GM12878 (cell line): Measurements from ENCODE around the gene TSPEAR. TPM values are rescaled to one million over a fixed set of nuclear protein-coding genes. Genes with fewer than 3 reads are reported as not detected.

Source experiments
- ATAC-seq: fragments of 200-7000 bp; cut with Tn5 transposase; 3 replicates; pipeline ENCODE4 v1.9.1; 2020; ENCODE audit warnings: mild to moderate bottlenecking, moderate library complexity
- BruUV-seq: library from RNA; stranded (reverse); fragments of 400-500 nt; replicated peaks from 2 replicates; lab custom pipeline; 2021; lab: Mats Ljungman, UMichigan
- CTCF ChIA-PET: fragments of 300-600 bp; sonication (Branson Sonifier 250); formaldehyde crosslinking; extraction: SDS; loops from one replicate; lab custom pipeline; 2021; ENCODE audit warnings: inconsistent platforms; lab: Yijun Ruan, JAX
- POLR2A ChIA-PET: fragments of 350-600 bp; formaldehyde crosslinking; extraction: SDS; loops from one replicate; lab custom pipeline; 2021; ENCODE audit warnings: inconsistent platforms; lab: Charles Lee
- RAD21 ChIA-PET: fragments of 300-600 bp; sonication (Branson Sonifier 250); formaldehyde crosslinking; loops from one replicate; lab custom pipeline; 2023; ENCODE audit warnings: antibody characterized with exemption; ENCODE audit not compliant: unreplicated experiment; lab: Charles Lee
- SMC1A ChIA-PET: fragments of 300-600 bp; sonication (Branson Sonifier 250); formaldehyde crosslinking; loops from one replicate; lab custom pipeline; 2023; ENCODE audit not compliant: unreplicated experiment, uncharacterized antibody; lab: Charles Lee
- DNase-seq: peaks from one replicate; pipeline ENCODE4 v3.0.0-alpha.2; 2011; ENCODE audit warnings: low read depth, low spot score
- FAIRE-seq: peaks from 3 replicates; lab custom pipeline; 2011; peaks lifted over from hg19 to GRCh38; lab: Jason Lieb, UNC
- H2AFZ ChIP-seq: 2 replicates; pipeline ENCODE4 v1.6.0; 2011; ENCODE audit warnings: low read depth, low read length, control low read depth; ENCODE audit not compliant: control insufficient read depth
- H3K27ac ChIP-seq: 2 replicates; pipeline ENCODE4 v1.5.1; 2011; ENCODE audit warnings: control low read depth; ENCODE audit not compliant: control insufficient read depth, insufficient read depth
- H3K27me3 ChIP-seq, 2 experiments: replicated peaks in 1 of 2; 2 replicates each; pipeline versions ENCODE4 v1.6.0 to v1.6.1; 2011; ENCODE audit warnings: low read length in 1 of 2; ENCODE audit not compliant: control insufficient read depth in 2 of 2, insufficient read depth in 2 of 2
- H3K36me3 ChIP-seq, 2 experiments: 2 replicates each; pipeline ENCODE4 v1.5.1; 2011; ENCODE audit warnings: low read length in 1 of 2; ENCODE audit not compliant: control insufficient read depth in 2 of 2, insufficient read depth in 2 of 2
- H3K4me1 ChIP-seq: 2 replicates; pipeline ENCODE4 v1.6.1; 2011; ENCODE audit warnings: mild to moderate bottlenecking, low read length, moderate library complexity, mixed read lengths; ENCODE audit not compliant: control insufficient read depth, insufficient read depth
- H3K4me2 ChIP-seq: 2 replicates; pipeline ENCODE4 v1.6.0; 2011; ENCODE audit warnings: control low read depth; ENCODE audit not compliant: control insufficient read depth, insufficient read depth
- H3K4me3 ChIP-seq: fragments of 200-600 bp; sonication (generic); 2 replicates; pipeline ENCODE4 v1.5.1; 2016
- H3K79me2 ChIP-seq: 2 replicates; pipeline ENCODE4 v1.6.0; 2011; ENCODE audit warnings: low read length; ENCODE audit not compliant: control insufficient read depth, insufficient read depth
- H3K9ac ChIP-seq: 2 replicates; pipeline ENCODE4 v1.8.0; 2011; ENCODE audit warnings: low read length, control low read depth, mixed read lengths; ENCODE audit not compliant: control insufficient read depth, insufficient read depth
- H3K9me3 ChIP-seq: replicated peaks from 3 replicates; pipeline ENCODE4 v1.5.1; 2011; ENCODE audit warnings: mild to moderate bottlenecking, low read length; ENCODE audit not compliant: control insufficient read depth, insufficient read depth
- H4K20me1 ChIP-seq: 2 replicates; pipeline ENCODE4 v1.6.0; 2011; ENCODE audit not compliant: control insufficient read depth, insufficient read depth
- BCL11A ChIP-seq: IDR thresholded peaks from 2 replicates; pipeline ENCODE4 v1.6.1; 2011; ENCODE audit warnings: low read depth, low read length
- CEBPB ChIP-seq, 2 experiments: fragments of 150-350 bp in 1 of 2; IDR thresholded peaks; 2 replicates each; pipeline ENCODE4 v1.6.1; 2012 to 2014; ENCODE audit warnings: low read depth in 2 of 2, low read length in 2 of 2, borderline replicate concordance in 1 of 2, inconsistent platforms in 1 of 2
- HDAC6 ChIP-seq: fragments of 200-600 bp; sonication (generic); IDR thresholded peaks from one replicate; pipeline ENCODE4 v1.8.0; 2017; ENCODE audit warnings: antibody characterized with exemption; ENCODE audit not compliant: unreplicated experiment
- IRF4 ChIP-seq: IDR thresholded peaks from 2 replicates; pipeline ENCODE4 v1.6.1; 2011; ENCODE audit warnings: low read depth, low read length
- MTA3 ChIP-seq: IDR thresholded peaks from 2 replicates; pipeline ENCODE4 v1.6.1; 2012; ENCODE audit warnings: low read length, inconsistent platforms, borderline replicate concordance
- NFYA ChIP-seq: IDR thresholded peaks from 2 replicates; pipeline ENCODE4 v1.6.1; 2011; ENCODE audit warnings: low read depth, mild to moderate bottlenecking, low read length, improper control_type of control experiment, borderline replicate concordance
- NFYB ChIP-seq: IDR thresholded peaks from 2 replicates; pipeline ENCODE4 v1.6.1; 2011; ENCODE audit warnings: low read depth, mild to moderate bottlenecking, low read length, improper control_type of control experiment, moderate library complexity; ENCODE audit not compliant: insufficient read depth
- NRF1 ChIP-seq: conservative IDR thresholded peaks from 2 replicates; pipeline ENCODE4 v1.6.1; 2011; ENCODE audit warnings: mild to moderate bottlenecking, low read depth, low read length, improper control_type of control experiment
- POLR2AphosphoS2 ChIP-seq: IDR thresholded peaks from 2 replicates; pipeline ENCODE4 v1.6.1; 2011; ENCODE audit warnings: low read depth, mild to moderate bottlenecking, low read length, improper control_type of control experiment, moderate library complexity
- RAD51 ChIP-seq: fragments of 450-650 bp; IDR thresholded peaks from 2 replicates; pipeline ENCODE4 v1.6.1; 2016; ENCODE audit warnings: moderate library complexity, mild to moderate bottlenecking, inconsistent platforms
- RCOR1 ChIP-seq: conservative IDR thresholded peaks from 2 replicates; pipeline ENCODE4 v1.6.1; 2012; ENCODE audit warnings: low read depth, low read length, improper control_type of control experiment
- SP1 ChIP-seq: IDR thresholded peaks from one replicate; pipeline ENCODE4 v1.6.1; 2011; ENCODE audit warnings: low read depth, low read length
- SREBF1 ChIP-seq: IDR thresholded peaks from 2 replicates; pipeline ENCODE4 v1.6.1; 2012; ENCODE audit warnings: mild to moderate bottlenecking, low read length
- SREBF2 ChIP-seq: IDR thresholded peaks from 2 replicates; pipeline ENCODE4 v1.6.1; 2012; ENCODE audit warnings: mild to moderate bottlenecking, low read length
- SUPT20H ChIP-seq: IDR thresholded peaks from 2 replicates; pipeline ENCODE4 v1.6.1; 2011; ENCODE audit warnings: low read depth, mild to moderate bottlenecking, low read length, moderate library complexity, borderline replicate concordance; ENCODE audit not compliant: control insufficient read depth
- ZNF384 ChIP-seq: IDR thresholded peaks from 2 replicates; pipeline ENCODE4 v1.6.1; 2012; ENCODE audit warnings: low read depth, mild to moderate bottlenecking, low read length, improper control_type of control experiment, borderline replicate concordance
- WGBS: methylation state at CpG from one replicate; pipeline ENCODE4 v1.1.6; 2016; ENCODE audit warnings: low lambda C conversion rate; ENCODE audit not compliant: insufficient replicate concordance, insufficient coverage; ENCODE audit errors: missing lambda C conversion rate; 5-methylcytosine and 5-hydroxymethylcytosine counted together
- in situ Hi-C: fragments of 300-500 bp; cut with MboI; formaldehyde crosslinking; loops from 9 replicates; pipeline ENCODE4 v1.14.3; 2018; ENCODE audit warnings: mixed read lengths
- intact Hi-C: fragments of 100-400 bp; cut with micrococcal nuclease; formaldehyde crosslinking; loops from one replicate; pipeline ENCODE4 v1.14.2; 2022; ENCODE audit not compliant: unreplicated experiment
- polyA plus RNA-seq, 11 experiments: library from polyadenylated mRNA; depleted of rRNA in 4 of 11; unstranded in 6 of 11; stranded (reverse) in 5 of 11; fragments of >200 nt; fragmentation: Nextera tagmentation in 4 of 11; fragmentation: Illumina TruSeq in 1 of 11; extraction: Ambion mirVana in 4 of 11; extraction: Trizol in 1 of 11; gene quantifications; 1 replicate in 1 of 11; 2 replicates in 10 of 11; pipeline versions ENCODE4 v1.2.1 to v1.2.3, GENCODE V29; 2011 to 2016; ENCODE audit warnings: inconsistent platforms in 2 of 11, missing spikeins in 2 of 11, low read depth in 1 of 11
- total RNA-seq, 4 experiments: library from RNA; depleted of rRNA in 3 of 4; stranded (reverse); fragments of >200 nt in 3 of 4; fragmentation: Illumina TruSeq in 1 of 4; extraction: Trizol in 1 of 4; gene quantifications; 2 replicates each; pipeline versions ENCODE4 v1.2.1 to v1.2.3, GENCODE V29; 2013 to 2021
- TF ChIP-seq, protein P1 (sequence below): IDR thresholded peaks from 2 replicates; pipeline ENCODE4 v1.6.1; 2011; ENCODE audit warnings: borderline replicate concordance, low read depth, mild to moderate bottlenecking, moderate library complexity, low read length; ENCODE audit not compliant: insufficient read depth, poor library complexity, severe bottlenecking
- TF ChIP-seq, protein P2 (sequence below): fragments of 450-650 bp; IDR thresholded peaks from 2 replicates; pipeline ENCODE4 v1.6.1; 2017; ENCODE audit warnings: mild to moderate bottlenecking, moderate library complexity

The TSPEAR gene
- total and polyA plus RNA-seq, 10 of the 15 experiments (the other 5 are each of a cell fraction or from before 2014, with no cell fraction given) = not detected

DNA sequence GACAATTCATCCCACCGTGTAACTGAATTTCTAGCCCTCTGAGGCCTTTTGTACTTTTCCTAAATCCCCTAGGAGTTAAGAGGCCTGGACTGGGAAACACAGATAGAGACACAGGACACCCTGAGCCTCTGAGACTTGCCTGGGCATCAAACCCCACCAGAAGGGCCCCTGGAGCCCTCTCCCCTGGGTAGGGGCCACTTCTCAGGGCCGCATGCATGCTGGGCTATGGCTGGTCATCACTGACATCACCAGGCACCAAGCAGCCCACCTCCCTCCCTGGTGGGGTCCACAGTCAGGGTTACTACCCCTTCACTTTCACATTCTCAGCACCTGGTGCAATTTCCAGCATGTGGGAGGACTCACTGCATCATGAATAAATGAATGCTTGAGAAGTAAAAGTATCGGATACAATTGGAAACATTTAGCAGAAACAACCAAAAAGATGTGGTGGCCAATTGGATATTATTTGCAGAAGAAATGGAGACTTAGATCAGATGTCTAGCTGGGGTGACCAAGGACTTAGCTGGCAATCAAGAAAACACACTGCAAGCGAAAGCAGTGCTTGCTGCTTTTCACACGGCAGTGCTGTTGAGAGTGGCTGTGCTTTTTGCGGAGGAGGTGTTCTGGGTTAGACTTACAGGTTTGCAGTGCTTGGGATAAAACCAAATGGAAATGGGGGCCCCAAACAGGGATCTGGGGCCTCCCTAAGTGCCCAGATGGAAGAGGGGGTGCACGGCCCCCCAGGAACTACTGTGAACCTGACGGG is 111.9 kb downstream of the TSPEAR start:
- 63% methylated on average over 8 of the region's 8 CpGs for WGBS
- no peaks in the 10 kb centered on the region for H3K79me2 ChIP-seq
- SMC1A ChIA-PET = no interaction called here
- no peaks in the 10 kb centered on the region for H3K36me3 ChIP-seq
- in situ Hi-C loops (no loop called here), intact Hi-C loops (no loop called here)
- no peak overlapping the region for H3K27ac ChIP-seq
- no TSS peak for BruUV-seq
- RAD21 ChIA-PET = no interaction called here
- CTCF ChIA-PET = no interaction called here
- no peak overlapping the region for H2AFZ ChIP-seq
- no peak overlapping the region for H3K9ac ChIP-seq
- no peak overlapping the region for H3K4me2 ChIP-seq
- DNase-seq (no peak), FAIRE-seq (no peak), ATAC-seq (no peak)
- no peaks in the 10 kb centered on the region for H4K20me1 ChIP-seq
- POLR2A ChIA-PET = no interaction called here
- no peaks in the 10 kb centered on the region for H3K4me1 ChIP-seq
- H3K4me3 ChIP-seq = no peak overlapping the region
- TF ChIP-seq SUPT20H (no peak), SP1 (no peak), SREBF2 (no peak), MTA3 (no peak), NRF1 (no peak), ZNF384 (no peak), RAD51 (no peak), RCOR1 (no peak), SREBF1 (no peak), BCL11A (no peak), NFYA (no peak), POLR2AphosphoS2 (no peak), HDAC6 (no peak), IRF4 (no peak), NFYB (no peak), CEBPB (IDR thresholded peaks at IDR 0.05; ENCODE audit: borderline replicate concordance in 1 of 2, low read depth in 2 of 2, low read length in 2 of 2) (no peak)
- TF ChIP-seq, protein P1, sequence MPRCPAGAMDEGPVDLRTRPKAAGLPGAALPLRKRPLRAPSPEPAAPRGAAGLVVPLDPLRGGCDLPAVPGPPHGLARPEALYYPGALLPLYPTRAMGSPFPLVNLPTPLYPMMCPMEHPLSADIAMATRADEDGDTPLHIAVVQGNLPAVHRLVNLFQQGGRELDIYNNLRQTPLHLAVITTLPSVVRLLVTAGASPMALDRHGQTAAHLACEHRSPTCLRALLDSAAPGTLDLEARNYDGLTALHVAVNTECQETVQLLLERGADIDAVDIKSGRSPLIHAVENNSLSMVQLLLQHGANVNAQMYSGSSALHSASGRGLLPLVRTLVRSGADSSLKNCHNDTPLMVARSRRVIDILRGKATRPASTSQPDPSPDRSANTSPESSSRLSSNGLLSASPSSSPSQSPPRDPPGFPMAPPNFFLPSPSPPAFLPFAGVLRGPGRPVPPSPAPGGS = no peak
- TF ChIP-seq, protein P2, sequence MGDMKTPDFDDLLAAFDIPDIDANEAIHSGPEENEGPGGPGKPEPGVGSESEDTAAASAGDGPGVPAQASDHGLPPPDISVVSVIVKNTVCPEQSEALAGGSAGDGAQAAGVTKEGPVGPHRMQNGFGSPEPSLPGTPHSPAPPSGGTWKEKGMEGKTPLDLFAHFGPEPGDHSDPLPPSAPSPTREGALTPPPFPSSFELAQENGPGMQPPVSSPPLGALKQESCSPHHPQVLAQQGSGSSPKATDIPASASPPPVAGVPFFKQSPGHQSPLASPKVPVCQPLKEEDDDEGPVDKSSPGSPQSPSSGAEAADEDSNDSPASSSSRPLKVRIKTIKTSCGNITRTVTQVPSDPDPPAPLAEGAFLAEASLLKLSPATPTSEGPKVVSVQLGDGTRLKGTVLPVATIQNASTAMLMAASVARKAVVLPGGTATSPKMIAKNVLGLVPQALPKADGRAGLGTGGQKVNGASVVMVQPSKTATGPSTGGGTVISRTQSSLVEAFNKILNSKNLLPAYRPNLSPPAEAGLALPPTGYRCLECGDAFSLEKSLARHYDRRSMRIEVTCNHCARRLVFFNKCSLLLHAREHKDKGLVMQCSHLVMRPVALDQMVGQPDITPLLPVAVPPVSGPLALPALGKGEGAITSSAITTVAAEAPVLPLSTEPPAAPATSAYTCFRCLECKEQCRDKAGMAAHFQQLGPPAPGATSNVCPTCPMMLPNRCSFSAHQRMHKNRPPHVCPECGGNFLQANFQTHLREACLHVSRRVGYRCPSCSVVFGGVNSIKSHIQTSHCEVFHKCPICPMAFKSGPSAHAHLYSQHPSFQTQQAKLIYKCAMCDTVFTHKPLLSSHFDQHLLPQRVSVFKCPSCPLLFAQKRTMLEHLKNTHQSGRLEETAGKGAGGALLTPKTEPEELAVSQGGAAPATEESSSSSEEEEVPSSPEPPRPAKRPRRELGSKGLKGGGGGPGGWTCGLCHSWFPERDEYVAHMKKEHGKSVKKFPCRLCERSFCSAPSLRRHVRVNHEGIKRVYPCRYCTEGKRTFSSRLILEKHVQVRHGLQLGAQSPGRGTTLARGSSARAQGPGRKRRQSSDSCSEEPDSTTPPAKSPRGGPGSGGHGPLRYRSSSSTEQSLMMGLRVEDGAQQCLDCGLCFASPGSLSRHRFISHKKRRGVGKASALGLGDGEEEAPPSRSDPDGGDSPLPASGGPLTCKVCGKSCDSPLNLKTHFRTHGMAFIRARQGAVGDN = no peak
- H3K27me3 ChIP-seq = no peaks in the 10 kb centered on the region
- H3K9me3 ChIP-seq = no peaks in the 10 kb centered on the region; the same call in 2 of the 3 replicates
